Brain pericyte (primary cell): ENCODE results near the gene COG5.
"Not testable (repeated sequence)": the region's sequence is repeated elsewhere in the genome, so short reads cannot be mapped to it uniquely, and the experiment has no call there.

Experiments used
- DNase-seq: peaks from one replicate; pipeline ENCODE4 v3.0.0-alpha.2; 2012; ENCODE audit warnings: low read depth, low spot score

Gene COG5

GRCh38 chr7:107276220-107276827 lies 287.4 kb downstream of the COG5 start:
- no peak for DNase-seq

- DNase-seq = no peak
Measured at GRCh38 chr7:107274506-107274905, 289.2 kb downstream of the COG5 start.

DNA sequence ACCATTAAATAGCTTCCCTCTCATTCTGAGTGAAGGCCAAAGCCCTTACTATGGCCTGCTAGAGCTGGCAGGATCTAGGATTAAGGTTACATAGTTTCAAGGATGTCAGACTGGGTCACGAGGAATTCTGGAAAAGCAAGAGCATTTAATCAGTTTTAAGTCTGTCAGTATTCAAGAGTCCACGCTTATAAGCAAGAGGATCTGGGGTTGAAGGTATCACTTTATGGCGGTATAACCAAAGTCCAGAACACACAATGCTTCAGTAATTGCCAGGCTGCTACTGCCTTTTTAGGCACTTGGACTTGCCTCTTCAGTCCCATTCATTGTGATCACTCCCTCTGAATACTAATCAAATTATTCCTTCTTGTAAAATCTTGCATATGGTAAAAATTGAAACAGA lies 293.9 kb downstream of the COG5 start:
- DNase-seq = no peak

- no peak for DNase-seq
Measured at GRCh38 chr7:107268594-107268993, 295.1 kb downstream of the COG5 start.

GRCh38 chr7:107267138-107267537 lies 296.6 kb downstream of the COG5 start:
- DNase-seq = no peak

- no peak for DNase-seq
Measured at GRCh38 chr7:107264723-107265122, 299.0 kb downstream of the COG5 start.

GRCh38 chr7:107262857-107263256 lies 300.9 kb downstream of the COG5 start:
- DNase-seq = no peak

GRCh38 chr7:107258737-107259136 lies 305.0 kb downstream of the COG5 start:
- DNase-seq = no peak

- DNase-seq = no peak
Measured at GRCh38 chr7:107255602-107256001, 308.1 kb downstream of the COG5 start.

DNA sequence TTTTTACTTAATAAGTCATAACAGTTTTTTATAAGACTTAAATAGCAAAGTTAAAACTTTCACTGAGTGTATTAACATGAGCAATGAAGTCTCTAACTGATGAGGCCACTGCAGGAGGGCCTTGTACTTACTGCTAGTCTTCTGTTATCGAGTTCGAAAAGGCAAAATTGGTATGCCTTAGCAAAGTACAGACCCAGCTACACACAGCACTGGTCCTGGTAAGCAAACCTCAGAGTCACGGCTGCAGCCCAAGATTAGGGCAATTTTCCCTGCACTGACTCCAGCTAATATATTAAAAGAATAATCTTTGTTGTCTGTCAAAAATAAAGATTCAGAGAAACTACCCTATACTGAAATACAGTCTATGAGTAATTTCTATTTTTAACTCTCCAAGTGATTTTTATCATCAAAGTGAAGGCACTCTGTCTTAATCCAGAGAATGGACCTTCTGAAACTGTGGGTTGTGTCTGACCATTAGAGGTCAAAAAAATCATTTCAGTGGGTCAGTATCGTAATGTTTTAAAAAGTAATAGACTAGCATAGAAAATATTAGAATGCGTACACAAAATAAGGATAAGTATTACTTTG lies 309.2 kb downstream of the COG5 start:
- no peak for DNase-seq

GRCh38 chr7:107253599-107253998 lies 310.1 kb downstream of the COG5 start:
- DNase-seq = no peak

DNA sequence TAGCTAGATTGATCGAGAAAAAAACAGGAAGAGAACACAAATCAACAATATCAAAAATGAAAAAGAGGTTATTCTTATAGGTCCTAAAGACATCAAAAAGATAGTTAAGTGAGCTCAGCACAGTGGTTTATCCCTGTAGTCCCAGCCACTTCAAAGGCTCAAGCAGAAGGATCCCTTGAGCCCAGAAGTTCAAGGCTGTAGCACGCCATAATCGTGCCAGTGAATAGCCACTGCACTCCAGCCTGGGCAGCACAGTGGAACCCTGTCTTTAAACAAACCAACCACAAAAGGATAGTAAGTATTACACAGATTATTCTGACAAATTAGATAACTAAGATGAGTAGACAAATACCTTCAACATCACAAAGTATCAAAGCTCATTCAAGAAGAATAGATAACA lies 311.8 kb downstream of the COG5 start:
- DNase-seq = no peak

DNA sequence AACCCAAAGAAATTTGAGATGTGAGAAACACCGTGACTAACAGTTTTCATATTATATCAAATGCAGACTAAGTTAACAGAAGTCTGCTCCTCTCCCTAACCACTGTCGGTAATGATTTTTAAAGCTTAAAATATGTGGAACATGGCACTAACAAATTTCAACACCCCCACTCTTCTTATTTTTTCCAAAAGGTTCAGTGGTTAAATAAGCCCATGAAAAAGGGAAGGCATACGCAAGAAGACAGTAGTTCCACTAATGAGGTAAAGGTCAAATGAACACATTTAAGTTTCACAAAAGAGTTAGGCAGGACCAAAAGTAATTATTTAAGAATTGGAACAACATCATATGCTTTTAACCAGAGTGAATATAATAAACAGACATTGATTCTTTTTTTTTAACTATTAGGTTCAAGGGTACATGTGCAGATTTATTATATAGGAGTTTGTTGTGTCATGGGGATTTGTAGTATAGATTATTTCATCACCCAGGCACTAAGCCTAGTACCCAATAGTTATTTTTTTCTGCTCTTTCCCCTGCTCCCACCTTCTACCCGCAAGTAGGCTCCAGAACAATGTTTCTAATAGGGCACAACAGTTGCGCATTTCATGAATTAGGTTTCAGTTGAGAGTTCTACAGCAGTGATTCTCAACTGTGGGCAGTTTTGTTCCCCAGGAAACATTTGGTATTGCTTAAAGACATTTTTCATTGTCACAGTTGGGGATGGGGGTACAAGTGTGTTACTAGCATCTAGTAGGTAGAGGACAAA lies 315.0 kb downstream of the COG5 start:
- DNase-seq = no peak

DNA sequence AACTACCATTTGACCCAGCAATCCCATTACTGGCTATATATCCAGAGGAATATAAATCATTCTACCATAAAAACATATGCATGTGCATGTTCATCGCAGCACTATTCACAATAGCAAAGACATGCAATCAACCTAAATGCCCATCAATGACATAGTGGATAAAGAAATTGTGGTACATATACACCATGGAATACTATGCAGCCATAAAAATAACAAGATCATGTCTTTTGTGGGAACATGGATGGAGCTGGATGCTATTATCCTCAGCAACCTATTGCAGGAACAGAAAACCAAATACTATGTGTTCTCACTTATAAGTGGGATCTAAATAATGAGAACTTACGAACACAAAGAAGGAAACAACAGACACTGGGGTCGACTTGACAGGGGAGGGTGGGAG lies 316.9 kb downstream of the COG5 start:
- DNase-seq = not testable (repeated sequence)

GRCh38 chr7:107244613-107245012 lies 319.1 kb downstream of the COG5 start:
- no peak for DNase-seq

DNA sequence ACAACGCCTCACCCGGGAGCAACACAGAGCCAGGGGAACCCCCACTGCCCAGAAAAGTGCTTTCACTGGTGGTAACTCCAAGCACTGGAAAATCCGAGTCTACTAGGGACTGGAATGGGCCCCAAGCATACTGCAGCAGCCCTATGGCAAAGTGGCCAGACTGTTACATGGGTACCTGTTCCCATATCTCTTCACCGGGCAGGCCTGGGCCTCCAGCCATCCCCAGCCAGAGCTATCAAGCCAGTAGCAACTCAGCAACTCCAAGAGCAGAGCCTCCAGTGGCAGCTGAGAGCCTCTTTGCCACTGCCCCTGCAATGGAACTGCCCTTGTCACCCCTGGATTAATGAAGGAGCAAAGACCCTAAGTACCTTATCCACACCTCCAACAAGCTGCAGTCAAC lies 321.5 kb downstream of the COG5 start:
- no peak for DNase-seq

GRCh38 chr7:107237451-107237850 lies 326.3 kb downstream of the COG5 start:
- DNase-seq = no peak

DNA sequence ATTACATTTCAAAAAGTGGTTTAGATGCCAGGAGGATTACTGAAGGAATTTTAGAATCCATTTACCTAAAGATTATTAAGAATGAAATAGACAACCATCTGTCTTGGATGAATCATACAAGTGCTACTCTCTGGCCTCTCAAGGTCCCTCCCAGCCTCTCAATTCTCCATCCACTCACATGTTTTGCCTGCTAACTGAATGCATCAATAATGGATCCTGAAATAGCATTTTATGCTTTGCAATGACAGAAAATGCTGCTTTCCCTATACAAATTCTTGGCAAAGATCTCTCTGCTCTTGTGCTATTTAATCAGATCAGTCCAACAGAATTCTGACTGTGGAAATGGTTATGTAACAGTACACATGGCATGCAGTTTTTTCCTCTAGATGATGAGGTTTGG lies 326.9 kb downstream of the COG5 start:
- no peak for DNase-seq

DNA sequence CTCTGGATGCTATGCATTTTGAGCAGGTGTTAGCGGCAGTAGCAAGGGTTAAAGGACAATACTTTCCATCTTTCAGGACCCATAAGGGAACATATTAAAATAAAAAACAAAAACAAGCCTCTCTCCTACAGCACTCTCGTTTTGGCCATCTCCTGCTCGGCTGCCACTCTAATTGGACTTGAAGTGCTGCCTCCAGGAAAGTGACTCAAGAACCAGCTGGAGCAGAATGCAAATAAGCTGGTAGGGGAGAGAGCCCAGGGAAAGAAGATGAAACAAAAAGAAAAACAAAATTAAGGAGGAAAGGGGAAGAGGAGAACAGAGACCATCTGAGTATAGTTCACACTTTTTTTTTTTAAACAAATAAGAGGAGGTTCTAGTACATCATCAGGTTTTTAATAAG lies 329.3 kb downstream of the COG5 start:
- no peak for DNase-seq

GRCh38 chr7:107233981-107234380 lies 329.7 kb downstream of the COG5 start:
- no peak for DNase-seq

- no peak for DNase-seq
Measured at GRCh38 chr7:107233174-107233573, 330.5 kb downstream of the COG5 start.

DNA sequence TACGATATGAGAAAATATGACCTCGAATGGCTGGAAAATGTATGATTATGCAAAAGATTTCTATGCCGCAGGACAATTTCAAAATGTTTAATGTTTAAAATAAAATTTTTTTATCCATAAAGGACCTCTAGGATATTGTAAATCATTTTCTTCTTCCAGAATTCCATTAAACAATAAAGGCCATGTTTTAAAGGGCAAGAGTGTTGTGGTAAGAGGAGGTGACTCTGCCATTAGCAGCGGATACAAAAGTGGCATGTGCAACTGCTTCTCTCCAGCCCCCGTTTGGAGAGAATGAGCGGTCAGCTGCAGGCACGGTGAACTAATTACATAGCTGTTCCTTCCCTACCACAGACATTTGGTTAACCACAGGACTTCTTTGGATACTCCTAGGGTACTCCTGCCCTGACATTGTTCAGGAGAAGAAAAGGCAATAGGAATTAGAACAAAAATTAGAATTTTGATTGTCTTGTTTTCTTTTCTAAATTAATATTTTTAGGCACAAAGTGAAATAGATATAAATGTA lies 331.1 kb downstream of the COG5 start:
- no peak for DNase-seq

DNA sequence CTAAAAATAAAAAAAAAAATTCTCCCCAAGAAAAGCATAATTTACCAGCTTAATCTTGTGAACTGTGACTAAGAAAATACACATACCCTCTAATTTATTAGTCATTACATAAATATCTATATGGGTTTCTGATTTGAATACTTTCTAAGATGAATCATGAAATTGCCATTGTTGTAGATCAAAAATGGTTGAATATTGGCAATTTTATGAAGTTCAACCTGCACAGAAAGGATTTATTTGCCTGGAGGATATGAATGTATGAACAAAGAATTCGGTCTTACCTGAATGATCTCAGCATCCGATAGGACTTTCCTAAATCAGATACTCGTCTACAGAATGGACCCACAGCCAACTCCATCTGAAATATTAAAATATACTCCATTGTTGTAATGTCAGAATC lies 333.4 kb downstream of the COG5 start:
- DNase-seq = no peak
